Measurements from ENCODE around the gene SYT11.
"Not testable (repeated sequence)": the region's sequence is repeated elsewhere in the genome, so short reads cannot be mapped to it uniquely, and the experiment has no call there.

The SYT11 gene

GRCh38 chr1:155910621-155911121, 51.3 kb downstream of the SYT11 start:
- TF ChIP-seq POLR2A (IDR thresholded peaks at IDR 0.05; ENCODE audit: low read depth, low read length) = no peak
- no peak for TF ChIP-seq POLR2AphosphoS5 (IDR thresholded peaks at IDR 0.05; ENCODE audit: low read depth, low read length)
- no peak for TF ChIP-seq TAF1 (IDR thresholded peaks at IDR 0.05; ENCODE audit: borderline replicate concordance, low read depth, low read length)
- DNase-seq (ENCODE audit: insufficient read length) (no peak), FAIRE-seq (peak; percentile 74)

GRCh38 chr1:155911156-155912055, 52.0 kb downstream of the SYT11 start, which contains the start of gene RIT1:
RIT1 (minus strand) TSS chr1:155911349; CDS start chr1:155910761, 588 bp downstream.
- FAIRE-seq = peak; percentile 92
- TF ChIP-seq POLR2AphosphoS5 (IDR thresholded peaks at IDR 0.05; ENCODE audit: low read depth, low read length) (peak; percentile 81), POLR2A (IDR thresholded peaks at IDR 0.05; ENCODE audit: low read depth, low read length) (peak; percentile 87), TAF1 (IDR thresholded peaks at IDR 0.05; ENCODE audit: borderline replicate concordance, low read depth, low read length) (peak; percentile 51; the same call in 1 of the 2 replicates)
- DNase-seq (ENCODE audit: insufficient read length) = peak; percentile 77

- TF ChIP-seq TAF1 (IDR thresholded peaks at IDR 0.05; ENCODE audit: borderline replicate concordance, low read depth, low read length) (no peak), POLR2A (IDR thresholded peaks at IDR 0.05; ENCODE audit: low read depth, low read length) (no peak), POLR2AphosphoS5 (IDR thresholded peaks at IDR 0.05; ENCODE audit: low read depth, low read length) (peak; percentile 72)
- DNase-seq (ENCODE audit: insufficient read length) (no peak), FAIRE-seq (no peak)
Observed at GRCh38 chr1:155912056-155912536, 52.7 kb downstream of the SYT11 start.

- TF ChIP-seq TAF1 (IDR thresholded peaks at IDR 0.05; ENCODE audit: borderline replicate concordance, low read depth, low read length) (no peak), POLR2A (IDR thresholded peaks at IDR 0.05; ENCODE audit: low read depth, low read length) (no peak), POLR2AphosphoS5 (IDR thresholded peaks at IDR 0.05; ENCODE audit: low read depth, low read length) (no peak)
- FAIRE-seq (no peak), DNase-seq (ENCODE audit: insufficient read length) (no peak)
Observed at GRCh38 chr1:155913969-155914757, 54.8 kb downstream of the SYT11 start.

DNA sequence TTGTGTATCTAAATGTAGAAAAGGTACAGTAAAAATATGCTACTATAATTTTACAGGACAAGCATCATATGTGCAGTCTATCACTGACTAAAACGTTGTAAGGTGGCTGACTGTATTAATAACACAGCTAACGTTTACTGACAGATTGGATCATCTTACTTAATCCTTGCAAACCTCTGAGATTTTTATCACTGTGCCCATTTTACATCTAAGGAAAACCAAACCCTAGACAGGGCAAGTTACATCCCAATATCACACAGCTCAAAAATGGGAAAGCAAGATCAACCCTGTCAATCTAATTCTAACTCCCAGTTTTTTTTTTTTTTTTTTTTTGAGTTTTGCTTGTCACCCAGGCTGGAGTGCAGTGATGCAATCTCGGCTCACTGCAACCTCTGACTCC, 59.3 kb downstream of the SYT11 start:
- no peak for DNase-seq (ENCODE audit: insufficient read length)
- TF ChIP-seq POLR2AphosphoS5 (IDR thresholded peaks at IDR 0.05; ENCODE audit: low read depth, low read length) (no peak; the same call in 1 of the 2 replicates), POLR2A (IDR thresholded peaks at IDR 0.05; ENCODE audit: low read depth, low read length) (no peak; the same call in 1 of the 2 replicates), TAF1 (IDR thresholded peaks at IDR 0.05; ENCODE audit: borderline replicate concordance, low read depth, low read length) (no peak)
- no peak for FAIRE-seq

- DNase-seq (ENCODE audit: insufficient read length) = no peak
- TF ChIP-seq TAF1 (IDR thresholded peaks at IDR 0.05; ENCODE audit: borderline replicate concordance, low read depth, low read length) = no peak
- TF ChIP-seq POLR2A (IDR thresholded peaks at IDR 0.05; ENCODE audit: low read depth, low read length) = no peak
- TF ChIP-seq POLR2AphosphoS5 (IDR thresholded peaks at IDR 0.05; ENCODE audit: low read depth, low read length) = no peak
- no peak for FAIRE-seq
Observed at GRCh38 chr1:155919801-155920200, 60.4 kb downstream of the SYT11 start.

DNA sequence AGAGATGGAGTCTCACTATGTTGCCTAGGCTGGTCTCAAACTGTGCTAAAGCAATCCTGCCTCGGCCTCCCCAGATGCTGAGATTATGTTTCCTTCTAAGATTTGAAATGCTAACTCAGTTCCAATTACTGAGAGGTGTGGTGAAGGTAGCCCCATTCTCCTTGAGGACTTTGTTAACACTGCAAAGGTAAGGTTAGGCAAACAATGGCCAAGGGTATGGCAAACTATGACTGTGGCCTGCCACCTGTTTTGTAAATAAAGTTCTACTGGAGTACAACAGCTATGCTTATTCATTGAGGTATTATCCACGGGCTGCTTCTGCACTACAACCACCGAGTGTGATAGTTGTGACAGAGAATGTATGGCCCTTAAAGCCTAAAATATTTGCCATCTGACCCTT, 61.4 kb downstream of the SYT11 start:
- TF ChIP-seq POLR2AphosphoS5 (IDR thresholded peaks at IDR 0.05; ENCODE audit: low read depth, low read length) (no peak), POLR2A (IDR thresholded peaks at IDR 0.05; ENCODE audit: low read depth, low read length) (peak; percentile 39), TAF1 (IDR thresholded peaks at IDR 0.05; ENCODE audit: borderline replicate concordance, low read depth, low read length) (no peak)
- no peak for FAIRE-seq

DNA sequence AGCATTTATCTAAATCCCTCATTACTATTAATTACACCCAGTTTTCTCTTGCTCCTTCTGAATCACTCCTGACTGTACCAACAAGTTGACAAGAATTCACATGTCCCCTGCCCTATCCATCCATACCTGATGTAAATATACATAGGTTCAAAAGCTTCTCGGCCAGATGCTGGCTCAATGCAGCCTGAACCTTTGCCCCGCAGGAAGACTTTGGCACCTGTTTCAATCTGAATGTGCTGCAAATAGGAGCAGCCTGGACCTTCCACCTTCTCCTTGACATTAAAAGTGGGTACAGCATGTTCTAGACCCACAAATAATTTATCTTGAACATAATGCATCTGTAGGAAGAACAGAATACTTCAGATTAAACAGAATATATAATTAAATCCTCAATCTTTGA, 66.1 kb downstream of the SYT11 start:
- DNase-seq (ENCODE audit: insufficient read length) (no peak), FAIRE-seq (no peak)
- TF ChIP-seq TAF1 (IDR thresholded peaks at IDR 0.05; ENCODE audit: borderline replicate concordance, low read depth, low read length) (no peak), POLR2AphosphoS5 (IDR thresholded peaks at IDR 0.05; ENCODE audit: low read depth, low read length) (no peak), POLR2A (IDR thresholded peaks at IDR 0.05; ENCODE audit: low read depth, low read length) (no peak)

More for the DNA sequence above, 61.4 kb downstream of the SYT11 start:
- no peak for DNase-seq (ENCODE audit: insufficient read length)

DNA sequence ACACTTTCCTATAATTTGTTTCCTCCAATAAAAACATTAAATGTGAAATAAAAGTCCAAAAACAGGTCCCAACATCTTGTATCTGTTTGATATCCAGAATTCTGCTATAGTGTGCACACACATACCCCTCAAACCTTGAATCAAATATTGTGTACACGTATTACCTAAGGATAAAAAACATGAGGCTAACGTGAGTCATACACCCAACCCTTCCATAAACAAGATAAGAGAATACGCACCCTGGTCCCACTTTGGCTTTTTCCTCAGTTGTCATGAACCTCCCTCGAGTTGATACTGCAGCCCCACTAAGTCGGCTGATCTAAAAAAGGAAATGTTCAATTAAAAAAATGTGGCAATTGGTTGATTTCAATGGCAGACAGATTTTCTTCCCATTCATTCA, 69.7 kb downstream of the SYT11 start:
- no peak for DNase-seq (ENCODE audit: insufficient read length)
- TF ChIP-seq POLR2A (IDR thresholded peaks at IDR 0.05; ENCODE audit: low read depth, low read length) (no peak), POLR2AphosphoS5 (IDR thresholded peaks at IDR 0.05; ENCODE audit: low read depth, low read length) (no peak; the same call in 1 of the 2 replicates)

DNA sequence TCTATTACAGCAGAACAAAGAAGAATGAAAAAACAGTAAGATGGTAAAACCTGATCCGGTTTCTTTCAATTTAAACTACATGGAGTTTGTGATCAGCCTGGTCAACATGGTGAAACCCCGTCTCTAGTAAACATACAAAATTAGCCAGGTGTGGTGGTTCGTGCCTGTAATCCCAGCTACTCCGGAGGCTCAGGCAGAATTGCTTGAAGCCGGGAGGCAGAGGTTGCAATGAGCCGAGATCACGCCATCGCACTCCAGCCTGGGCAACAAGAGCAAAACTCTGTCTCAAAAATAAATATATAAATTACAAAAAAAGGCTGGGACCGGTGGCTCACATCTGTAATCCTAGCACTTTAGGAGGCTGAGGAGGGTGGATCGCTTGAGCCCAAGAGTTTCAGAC, 71.4 kb downstream of the SYT11 start:
- not testable (repeated sequence) for FAIRE-seq; DNase-seq (ENCODE audit: insufficient read length)

More for the DNA sequence above, 69.7 kb downstream of the SYT11 start:
- FAIRE-seq = no peak

- TF ChIP-seq POLR2AphosphoS5 (IDR thresholded peaks at IDR 0.05; ENCODE audit: low read depth, low read length) = peak; percentile 59; the same call in 1 of the 2 replicates
- no peak for TF ChIP-seq TAF1 (IDR thresholded peaks at IDR 0.05; ENCODE audit: borderline replicate concordance, low read depth, low read length)
- peak; percentile 60; the same call in 1 of the 2 replicates for TF ChIP-seq POLR2A (IDR thresholded peaks at IDR 0.05; ENCODE audit: low read depth, low read length)
- DNase-seq (ENCODE audit: insufficient read length) (no peak), FAIRE-seq (no peak)
Observed at GRCh38 chr1:155931332-155932038, 72.1 kb downstream of the SYT11 start.

Data from GM12892 (cell line).